ENCODE data around the gene MYO7A.
"Not testable (repeated sequence)": the region's sequence is repeated elsewhere in the genome, so short reads cannot be mapped to it uniquely, and the experiment has no call there.

The MYO7A gene

DNA sequence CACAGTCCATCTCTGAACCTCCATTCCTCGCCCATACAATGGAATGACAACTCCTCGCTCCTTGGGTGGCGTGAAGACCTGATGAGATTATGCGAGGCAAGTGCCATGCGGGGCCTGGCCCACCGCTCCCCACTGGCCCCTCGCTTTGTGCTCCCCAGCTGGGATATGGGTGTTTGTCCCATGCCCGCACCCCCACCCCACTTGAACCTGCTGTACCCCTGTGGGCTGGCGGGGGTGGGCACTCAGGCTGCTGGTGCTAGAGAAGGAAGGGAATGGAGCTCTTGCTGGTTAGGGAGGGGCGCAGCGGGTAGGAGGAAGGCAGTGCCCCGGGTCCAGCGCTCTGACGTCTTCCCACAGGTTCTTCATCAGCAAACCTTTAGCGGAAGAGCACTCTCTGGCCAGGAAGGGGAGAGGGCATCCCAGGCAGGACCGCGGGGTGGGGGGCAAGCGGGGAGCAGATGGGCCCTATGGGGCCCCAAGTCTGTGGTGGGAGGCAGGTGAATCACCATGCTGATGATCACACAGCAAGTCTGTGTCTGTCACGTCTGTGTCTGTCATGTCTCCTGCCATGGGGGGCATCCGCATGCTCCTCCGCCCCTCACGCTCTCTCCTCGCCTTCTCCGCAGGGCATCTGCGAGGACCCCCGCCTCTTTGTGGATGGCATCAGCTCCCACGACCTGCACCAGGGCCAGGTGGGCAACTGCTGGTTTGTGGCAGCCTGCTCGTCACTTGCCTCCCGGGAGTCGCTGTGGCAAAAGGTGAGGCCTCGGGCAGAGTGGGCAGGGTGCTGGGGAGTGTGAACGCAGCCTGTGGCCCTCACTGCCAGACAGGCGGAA, 34.8 kb upstream of the MYO7A start:
- no peak for DNase-seq (ENCODE audit: low read depth)

DNA sequence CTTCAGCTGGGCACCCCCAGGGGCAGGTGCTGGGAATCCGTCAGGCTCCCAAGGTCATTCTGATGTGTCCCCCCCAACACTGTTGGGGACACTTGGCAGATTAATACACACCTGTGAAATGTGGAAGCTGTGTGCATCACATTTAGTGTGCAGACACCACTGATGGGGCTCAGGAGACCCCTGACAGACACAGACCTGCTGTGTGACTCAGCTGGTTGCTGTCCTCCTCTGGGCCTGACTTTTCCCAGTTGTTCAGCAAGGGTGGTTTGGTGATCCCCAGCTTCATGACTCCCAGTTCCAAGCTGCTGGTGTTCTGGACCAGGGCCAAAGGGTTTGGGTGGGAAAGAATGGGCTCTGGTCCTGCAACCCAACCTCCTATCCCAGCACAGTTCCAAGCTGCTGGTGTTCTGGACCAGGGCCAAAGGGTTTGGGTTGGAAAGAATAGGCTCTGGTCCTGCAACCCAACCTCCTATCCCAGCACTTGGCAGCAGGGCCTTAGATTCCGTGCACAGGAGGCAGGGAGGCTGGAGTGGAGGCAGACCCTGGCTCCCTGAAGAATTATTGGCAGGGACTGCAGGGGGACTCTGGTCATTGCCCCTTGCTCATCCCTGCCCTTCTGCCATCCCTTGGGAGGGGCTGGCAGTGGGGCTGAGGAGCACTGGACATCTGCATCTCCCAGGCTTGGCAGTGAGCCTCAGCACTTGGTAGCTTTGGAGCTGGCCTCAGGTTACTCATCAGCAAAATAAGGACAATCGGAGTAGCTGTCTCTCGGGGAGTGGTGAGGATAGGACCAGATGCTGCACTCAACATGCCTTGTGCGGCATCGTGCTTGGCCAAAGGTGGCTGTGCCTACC, 33.8 kb upstream of the MYO7A start:
- no peak for DNase-seq (ENCODE audit: low read depth)

DNA sequence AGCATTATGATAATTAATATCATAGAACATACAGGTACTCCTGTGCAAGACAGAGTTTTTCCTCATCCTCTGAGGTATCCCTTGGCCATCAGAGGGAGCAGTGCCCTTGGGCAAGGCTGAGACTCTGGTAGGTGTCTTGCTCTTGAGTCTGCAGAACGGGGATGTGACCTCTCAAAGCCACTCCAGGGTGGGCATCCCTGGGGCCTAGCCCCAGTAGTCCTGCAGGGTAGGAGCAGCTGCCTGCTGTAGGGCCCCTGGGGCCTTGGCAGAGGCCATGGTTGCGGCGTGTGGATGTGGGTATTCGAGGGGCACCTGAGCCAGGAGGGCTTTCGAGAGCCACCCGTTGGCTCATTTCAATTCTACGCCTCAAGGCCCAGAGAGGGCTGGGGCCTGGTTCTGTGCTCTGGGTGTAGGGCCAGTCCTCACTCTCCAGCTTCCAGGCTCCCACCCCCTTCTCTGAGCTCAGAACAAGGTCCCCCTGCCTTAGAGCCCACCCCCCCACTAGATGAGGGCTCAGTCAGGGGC, 33.1 kb upstream of the MYO7A start:
- DNase-seq (ENCODE audit: low read depth) = no peak

DNA sequence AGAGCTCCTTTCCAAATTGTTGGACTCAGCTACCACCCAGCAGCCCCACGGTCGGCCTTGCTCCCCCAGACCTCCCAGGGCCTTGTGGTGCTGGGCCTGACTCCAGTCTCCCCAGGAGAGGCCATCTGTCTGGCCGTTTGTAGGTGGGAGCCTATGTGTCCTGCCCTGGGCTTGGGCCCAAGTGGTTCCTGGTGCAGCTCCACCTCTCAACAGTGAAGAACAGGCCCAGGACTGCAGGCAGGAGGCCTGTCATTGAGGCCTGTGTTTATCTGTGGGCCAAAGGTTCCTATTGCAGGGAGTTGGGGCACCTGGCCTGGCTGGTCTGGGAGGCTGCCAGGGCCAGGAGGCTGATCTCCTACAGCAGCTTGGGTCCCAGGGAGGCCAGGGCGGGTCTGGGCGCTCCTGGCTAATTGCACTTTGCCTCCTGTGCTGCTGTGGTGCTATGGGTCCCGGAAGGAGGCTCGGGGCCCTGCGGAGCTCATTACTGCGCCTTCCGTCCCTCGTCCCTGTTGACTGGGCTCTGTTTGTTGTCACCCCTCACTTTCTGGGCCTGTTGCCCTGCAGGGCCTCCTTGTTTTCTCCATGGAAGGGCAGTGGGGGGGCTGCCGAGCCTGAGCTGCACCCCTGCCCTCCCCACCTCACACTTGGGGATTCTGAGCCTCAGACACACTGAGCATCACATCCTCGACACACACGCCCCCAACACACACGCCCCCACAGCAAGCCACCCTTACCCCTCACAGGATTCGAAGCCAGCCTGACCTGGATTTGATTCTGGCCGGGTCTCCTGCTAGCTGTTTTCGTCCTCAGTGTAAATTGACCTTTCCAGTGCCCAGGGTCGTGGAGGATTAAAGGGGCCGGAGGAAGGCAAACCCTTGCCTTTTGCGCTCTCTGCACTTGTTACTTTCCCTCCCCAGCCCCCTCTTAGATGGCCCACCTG, 32.2 kb upstream of the MYO7A start:
- DNase-seq (ENCODE audit: low read depth) = no peak

DNA sequence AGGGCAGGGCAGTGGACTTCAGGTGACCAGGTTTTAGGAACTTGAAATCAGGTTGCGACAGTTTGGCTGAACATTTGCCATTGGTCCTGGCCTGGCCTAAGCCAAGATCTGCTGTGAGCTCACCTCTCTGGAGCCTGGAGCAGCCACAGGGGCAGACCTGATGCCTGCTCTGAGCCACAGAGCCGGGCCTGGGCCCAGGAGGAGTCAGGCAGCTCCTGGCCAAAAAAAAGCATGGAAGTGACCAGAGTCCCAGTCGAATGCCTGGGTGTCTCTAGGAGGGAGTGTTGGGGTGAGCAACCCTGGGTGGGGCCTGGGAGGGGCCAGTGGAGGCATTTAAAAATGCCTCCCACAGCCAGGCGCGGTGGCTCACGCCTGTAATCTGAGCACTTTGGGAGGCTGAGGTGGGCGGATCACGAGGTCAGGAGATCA, 31.4 kb upstream of the MYO7A start:
- DNase-seq (ENCODE audit: low read depth) = no peak

DNA sequence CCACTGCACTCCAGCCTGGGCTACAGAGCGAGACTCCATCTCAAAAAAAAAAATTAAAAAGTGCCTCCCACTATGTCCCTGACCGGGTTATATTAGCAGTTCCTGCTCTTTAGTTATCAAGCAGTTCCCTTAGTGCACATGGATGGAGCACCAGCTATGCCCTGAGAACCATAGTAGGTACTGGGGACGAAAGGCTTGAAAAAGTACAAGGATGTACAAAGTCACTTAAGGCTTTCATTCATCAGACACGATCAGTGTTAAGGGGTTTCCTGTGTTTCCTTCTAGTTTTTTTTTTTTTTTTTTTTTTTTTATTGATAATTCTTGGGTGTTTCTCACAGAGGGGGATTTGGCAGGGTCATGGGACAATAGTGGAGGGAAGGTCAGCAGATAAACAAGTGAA, 30.9 kb upstream of the MYO7A start:
- DNase-seq (ENCODE audit: low read depth) = not testable (repeated sequence)

DNA sequence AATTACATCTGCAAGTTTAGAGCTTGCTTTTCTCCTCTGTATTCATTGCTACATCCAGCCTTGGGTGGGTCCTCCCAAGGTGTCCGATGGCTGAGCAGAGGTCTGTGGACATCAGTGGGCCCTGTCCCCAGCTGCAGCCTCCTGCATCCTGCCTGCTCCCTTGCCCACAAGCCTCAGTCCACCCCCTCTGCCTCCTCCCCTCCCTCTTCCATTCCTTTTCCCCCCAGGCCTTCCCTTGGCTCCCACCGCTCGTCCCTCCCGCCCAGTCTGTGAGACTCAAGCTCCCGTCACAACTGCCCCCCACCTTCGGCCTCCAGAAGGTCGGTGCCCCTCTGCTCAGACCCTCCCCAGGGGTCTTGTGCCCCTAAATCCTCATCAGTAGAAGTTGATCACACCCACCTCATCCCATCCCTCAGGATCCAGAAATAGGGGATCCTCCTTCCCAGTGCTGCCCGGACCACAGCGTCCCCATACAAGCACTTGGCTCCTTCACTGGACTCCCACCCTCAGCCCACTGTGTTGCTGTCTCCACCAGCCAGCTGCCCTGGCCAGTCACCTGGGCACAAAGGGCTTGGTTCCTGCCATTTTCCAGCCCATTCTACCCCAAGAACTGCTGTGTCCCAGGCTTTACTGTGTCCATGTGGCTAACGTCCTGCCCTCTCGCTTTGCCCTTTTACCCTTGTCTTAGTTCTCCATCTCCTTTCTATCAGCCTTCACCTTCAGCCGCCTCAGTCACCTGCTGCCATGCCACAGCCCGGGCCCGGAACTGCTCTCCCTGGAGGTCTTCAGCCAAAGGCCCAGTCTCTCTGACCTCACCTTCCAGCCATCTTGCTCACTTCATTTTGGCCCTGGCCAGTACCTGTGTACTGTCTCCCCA, 27.6 kb upstream of the MYO7A start:
- DNase-seq (ENCODE audit: low read depth) = no peak

DNA sequence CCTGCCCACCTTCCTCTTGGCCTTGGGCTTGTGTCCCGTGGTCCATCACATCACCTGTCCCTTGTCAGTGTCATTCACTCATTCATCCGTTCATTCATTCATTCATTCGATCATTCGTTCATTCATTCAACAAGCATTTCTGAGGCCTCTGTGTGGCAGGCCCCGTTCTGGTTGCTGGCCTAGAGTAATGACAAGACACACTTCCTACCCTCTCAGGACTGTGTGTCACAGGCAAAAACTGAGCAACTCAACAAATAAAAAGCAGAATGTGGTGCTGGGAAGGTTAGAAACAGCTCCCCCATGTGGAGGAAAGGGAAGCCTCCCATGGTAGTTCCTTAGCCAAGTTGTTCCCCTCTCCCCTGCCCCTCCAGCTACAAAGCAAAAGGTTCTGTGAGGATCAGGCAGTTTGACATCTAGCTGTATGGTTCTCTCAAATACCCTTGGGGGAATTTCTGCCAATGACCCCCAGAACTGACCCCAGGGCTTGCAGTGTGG, 27.0 kb upstream of the MYO7A start:
- DNase-seq (ENCODE audit: low read depth) = no peak

DNA sequence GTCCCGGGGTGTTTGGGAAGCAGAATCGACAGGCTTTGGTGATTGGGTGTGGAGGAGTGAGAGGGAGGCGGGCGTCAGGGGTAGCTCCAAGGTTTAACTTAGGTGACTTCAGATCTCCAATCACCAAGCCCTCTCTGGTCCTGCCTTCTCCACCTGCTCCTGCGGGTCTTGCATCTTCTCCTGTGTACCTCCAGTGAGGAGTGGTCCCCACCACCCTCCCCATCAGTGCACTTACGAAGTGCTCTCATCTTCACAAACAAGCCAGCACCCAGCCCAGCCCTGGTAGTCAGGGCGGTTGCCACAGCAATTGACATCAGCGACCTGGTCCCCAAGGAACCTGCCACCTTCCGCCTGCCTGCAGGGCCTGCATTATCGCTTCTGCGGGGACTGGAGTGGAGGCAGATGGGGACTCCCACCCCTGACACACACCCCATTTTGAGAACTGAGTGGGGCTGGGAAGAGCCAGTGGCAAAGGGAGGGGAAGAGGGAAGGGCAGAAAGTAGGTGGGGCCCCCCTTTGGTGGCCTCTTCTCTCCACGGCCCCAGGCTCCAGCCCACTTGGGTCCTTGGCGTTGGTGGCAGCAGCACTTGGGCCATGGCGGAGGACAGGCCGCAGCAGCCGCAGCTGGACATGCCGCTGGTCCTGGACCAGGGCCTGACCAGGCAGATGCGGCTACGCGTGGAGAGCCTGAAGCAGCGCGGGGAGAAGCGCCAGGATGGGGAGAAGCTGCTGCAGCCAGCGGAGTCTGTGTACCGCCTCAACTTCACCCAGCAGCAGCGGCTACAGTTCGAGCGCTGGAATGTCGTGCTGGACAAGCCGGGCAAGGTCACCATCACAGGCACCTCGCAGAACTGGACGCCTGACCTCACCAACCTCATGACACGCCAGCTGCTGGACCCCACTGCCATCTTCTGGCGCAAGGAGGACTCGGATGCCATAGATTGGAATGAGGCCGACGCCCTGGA, 25.5 kb upstream of the MYO7A start, which contains the start of gene OMP:
Gene OMP, plus strand, starts transcription at position 595 of the 965 bp plus-strand sequence. Its CDS starts 0 bp downstream, at position 595.
- DNase-seq (ENCODE audit: low read depth) = no peak

DNA sequence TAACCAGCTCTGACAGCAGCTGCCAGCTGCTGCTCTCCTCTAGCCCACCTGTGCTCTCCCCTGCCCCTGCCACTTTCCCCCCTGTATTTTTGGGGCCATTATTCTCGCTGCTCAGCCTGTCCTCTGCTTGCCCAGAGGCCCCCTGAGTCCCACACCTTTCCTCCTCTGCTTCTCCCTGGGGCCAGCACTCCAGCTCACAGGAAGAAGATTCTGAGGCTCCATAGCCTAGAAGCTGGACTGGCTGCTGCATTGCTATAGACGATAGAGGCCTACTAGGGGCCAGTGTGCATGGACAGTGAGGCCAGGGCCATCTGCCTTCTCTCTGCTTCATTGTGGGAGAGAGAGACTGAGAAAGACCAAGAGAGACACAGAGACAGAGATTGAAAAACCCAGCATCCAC, 24.7 kb upstream of the MYO7A start:
- no peak for DNase-seq (ENCODE audit: low read depth)

DNA sequence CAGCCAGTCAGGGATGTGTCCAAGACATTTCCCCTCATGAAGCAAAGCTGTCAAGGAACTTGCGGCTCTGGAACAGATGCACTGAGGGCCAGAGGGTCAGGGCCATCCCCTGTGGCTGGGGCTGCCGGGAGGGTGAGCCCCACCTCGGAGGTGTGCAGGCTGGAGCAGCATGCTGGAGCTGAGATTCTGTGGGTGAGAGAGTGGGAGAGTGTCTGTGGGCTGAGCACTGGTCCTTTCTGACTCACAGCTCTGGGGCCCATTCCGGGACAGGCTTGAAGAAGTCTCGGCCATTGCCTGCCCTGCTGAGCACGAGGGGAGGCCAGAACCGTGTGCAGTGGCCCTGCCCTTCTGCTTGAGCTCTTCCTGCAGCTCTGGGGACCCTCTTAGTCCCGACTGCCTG, 23.3 kb upstream of the MYO7A start:
- DNase-seq (ENCODE audit: low read depth) = no peak

DNA sequence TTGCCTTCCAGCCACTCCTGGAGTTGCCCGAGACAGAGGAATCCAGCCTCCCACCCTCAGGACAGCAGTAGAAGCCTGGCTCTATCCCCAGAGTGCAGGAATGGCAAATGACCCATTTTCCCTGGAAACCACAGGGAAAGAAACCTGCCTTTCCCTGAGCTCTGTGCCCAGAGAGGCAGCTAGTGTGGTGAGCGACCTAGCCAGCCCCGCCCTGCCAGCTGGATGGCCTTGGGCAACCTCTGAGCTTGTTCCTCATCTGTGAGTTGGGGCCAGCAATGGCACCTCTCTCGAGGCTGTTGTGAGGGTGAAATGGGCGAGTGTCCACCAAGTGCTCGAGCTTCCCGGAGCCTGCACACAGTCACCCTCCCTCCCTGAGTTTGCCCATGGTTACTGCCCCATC, 21.7 kb upstream of the MYO7A start:
- DNase-seq (ENCODE audit: low read depth) = no peak

DNA sequence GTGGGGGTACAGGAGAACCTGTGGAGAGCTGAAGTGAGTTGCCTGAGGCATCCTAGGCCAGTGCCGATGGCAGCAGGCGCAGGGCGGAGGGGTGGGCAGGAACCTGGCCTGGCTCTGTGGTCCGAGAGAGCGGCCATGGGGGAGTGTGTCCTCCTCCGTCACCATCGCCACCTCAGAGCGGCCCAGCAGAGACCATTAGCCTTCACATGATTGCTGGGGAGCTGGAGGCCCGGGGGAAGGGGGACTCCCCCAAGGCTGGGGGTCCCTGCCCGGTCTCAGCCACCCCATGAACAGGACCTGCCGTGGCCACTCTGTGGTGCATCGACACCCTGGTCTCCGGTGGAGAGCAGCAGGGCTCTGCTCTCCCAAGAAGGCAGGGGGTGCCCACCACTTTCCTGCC, 21.3 kb upstream of the MYO7A start:
- no peak for DNase-seq (ENCODE audit: low read depth)

DNA sequence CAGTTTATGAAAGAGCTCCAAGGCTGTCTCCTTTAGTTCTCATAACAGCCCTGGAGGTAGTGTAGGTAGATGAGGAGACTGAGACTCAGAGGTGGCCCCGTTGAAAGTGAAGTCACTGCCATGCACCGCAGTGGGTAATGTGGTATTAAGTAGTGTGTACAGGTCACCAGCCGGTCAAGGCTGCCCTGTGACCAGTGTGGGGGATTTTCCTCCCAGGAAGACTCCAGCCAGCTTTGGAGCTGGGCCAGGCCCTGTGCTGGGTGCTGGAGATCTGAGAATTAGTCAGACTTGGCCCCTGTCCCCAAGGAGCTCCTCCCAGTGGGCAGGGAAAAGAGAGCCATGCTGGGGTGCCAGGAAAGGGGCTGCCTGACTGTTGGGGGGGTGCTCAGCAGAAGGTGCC, 20.1 kb upstream of the MYO7A start:
- no peak for DNase-seq (ENCODE audit: low read depth)

DNA sequence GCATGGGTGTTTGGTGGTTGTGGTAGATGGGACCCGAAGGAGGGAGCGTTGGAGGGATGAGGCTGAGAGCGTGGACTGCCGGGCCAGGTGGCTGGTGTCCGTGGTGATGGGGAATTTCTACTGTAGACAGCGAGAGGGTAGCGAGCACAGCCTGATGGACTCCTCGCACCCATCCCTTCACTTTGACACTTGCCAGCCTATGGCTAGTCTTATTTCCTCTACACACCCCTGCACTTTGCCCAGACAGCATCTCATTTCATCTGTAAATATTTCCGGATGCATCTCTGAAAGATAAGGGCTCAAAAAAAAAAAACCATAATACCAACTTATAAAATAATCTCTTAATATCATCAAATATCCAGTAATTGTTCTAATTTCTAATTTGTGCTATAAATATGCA, 19.6 kb upstream of the MYO7A start:
- DNase-seq (ENCODE audit: low read depth) = no peak

DNA sequence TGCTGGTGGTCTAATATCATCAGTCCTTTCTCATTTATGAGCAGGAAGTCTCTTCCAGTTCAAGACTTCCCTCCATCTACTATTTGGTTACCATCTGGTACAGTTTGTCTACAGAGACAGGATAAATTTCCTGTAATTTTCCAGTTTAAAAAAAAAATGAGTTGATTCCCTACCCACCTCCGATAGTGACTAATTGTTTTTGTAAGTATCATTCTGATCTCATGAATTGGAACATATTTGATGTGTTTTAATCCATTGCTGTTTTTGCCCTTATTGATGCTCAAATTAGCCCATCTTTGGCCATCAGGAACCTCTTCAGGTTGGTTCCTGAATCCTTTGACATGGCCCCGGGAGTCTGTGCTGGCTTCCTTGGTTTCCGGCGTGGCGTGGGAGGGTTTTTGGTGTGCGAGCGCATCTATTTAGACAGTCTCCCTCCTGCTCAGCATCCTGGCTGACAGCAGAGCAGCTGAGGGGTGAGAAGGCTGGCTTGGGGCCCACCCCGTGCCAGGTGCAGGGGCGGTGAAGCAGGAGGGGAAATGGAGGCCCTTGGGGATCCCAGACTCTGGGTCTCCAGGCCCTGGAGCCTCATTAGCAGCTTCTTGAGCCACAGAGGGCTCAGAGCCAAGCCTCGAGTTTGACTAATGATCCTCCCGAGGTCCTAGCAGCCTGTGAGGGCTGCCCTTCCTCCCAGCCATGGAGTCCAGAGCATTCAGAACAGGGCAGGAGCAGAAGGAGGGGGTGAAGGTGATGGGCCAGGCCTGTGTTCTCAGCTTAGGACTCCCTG, 18.6 kb upstream of the MYO7A start:
- DNase-seq (ENCODE audit: low read depth) = no peak

DNA sequence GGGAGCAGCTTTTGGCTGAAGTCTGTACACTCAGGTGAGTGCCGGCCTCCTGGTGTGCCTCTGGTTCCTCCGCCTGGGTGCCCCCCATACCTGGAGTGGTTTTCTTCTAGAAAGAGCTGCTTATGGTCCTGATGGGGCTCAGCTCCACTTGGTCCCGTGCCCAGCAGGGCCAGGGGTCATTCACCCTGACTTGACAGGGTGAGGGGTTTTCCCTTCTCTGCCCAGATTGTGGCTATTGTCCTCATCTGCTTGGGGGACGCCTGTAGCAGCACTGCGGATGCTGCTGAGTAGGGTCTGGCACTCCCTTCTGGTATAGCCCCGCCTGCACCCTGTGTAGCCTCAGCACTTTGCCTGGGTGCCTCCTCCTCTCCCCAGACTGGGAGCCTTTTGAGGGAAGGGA, 17.2 kb upstream of the MYO7A start:
- no peak for DNase-seq (ENCODE audit: low read depth)

DNA sequence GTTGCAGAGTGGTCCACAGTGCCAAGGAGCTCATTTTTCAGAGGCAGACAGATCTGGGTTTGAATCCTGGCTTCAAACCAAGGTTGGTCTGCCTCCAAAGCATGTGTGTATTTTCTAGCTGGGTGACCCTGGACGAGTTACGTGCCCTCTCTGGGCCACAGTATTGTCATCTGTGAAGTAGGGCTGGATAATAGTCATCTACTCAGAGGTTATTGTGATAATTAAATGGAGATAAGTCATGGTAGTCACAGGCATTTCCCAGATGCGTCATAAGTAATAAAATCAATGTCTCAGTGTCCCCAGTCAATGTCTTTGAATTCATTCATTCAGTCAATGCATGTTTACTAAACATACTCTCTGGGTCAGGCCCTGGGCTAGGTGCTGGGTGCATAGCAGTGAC, 16.8 kb upstream of the MYO7A start:
- DNase-seq (ENCODE audit: low read depth) = no peak

DNA sequence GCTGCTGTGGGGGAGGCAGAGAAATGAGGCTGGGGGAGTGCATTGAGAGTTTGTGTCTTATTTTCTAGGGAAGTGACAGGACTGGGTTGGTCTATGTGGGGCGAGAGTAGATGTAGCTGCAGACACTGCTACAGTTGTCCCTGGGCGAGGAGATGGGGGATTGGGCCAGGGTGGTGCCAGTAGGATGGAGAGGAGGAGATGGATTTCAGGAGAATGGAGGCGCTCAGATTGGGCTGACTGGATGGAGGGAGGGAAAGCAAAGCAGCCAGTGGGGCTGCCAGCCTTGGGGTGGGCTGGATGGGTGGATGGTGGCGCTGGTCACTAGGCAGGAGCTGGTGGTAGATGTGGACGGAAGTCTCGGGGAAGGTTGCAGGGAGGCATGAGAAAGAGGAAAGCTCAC, 16.1 kb upstream of the MYO7A start:
- DNase-seq (ENCODE audit: low read depth) = no peak

Measured in stimulated activated CD8-positive, alpha-beta memory T cell treated with anti-CD3 and anti-CD28 coated beads, Interleukin-7, amount 100 ng/mL, for 24 hours (primary cell).